Measurements from ENCODE around the gene PRPS2.

Gene PRPS2

DNA sequence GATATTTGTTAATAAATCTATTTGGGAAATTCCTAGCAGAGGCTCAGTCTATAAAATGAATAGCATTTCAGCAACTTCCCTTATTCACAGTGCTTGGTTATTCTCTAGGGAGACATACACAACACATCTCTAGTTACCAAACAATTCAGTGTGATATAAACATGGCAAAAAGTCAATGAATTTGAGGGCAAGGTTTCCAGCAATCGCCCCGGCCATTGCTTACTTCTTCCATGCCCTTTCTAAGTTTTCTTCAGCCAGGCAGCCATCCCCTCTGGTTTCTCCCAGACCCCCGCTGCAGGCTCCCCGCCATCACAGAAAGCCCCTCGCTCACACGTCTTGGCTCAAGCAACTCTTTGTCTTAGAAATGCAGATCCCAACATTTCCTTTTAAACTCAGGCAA is 80.0 kb downstream of the PRPS2 start:
- H3K9me3 ChIP-seq (ENCODE audit: insufficient read depth, low read depth, low read length) = no peaks in the 10 kb centered on the region
- no peaks in the 10 kb centered on the region for H3K27me3 ChIP-seq (ENCODE audit: insufficient read depth, low read length)
- H3K9ac ChIP-seq (ENCODE audit: low read depth, low read length) = no peak overlapping the region
- no peaks in the 10 kb centered on the region for H3K36me3 ChIP-seq (ENCODE audit: insufficient read depth, low read depth, low read length)
- H3K27ac ChIP-seq (ENCODE audit: low read length) = no peak overlapping the region
- no peaks in the 10 kb centered on the region for H3K4me1 ChIP-seq (ENCODE audit: insufficient read depth, low read length)
- H3K4me3 ChIP-seq (ENCODE audit: low read length) = no peak overlapping the region

DNA sequence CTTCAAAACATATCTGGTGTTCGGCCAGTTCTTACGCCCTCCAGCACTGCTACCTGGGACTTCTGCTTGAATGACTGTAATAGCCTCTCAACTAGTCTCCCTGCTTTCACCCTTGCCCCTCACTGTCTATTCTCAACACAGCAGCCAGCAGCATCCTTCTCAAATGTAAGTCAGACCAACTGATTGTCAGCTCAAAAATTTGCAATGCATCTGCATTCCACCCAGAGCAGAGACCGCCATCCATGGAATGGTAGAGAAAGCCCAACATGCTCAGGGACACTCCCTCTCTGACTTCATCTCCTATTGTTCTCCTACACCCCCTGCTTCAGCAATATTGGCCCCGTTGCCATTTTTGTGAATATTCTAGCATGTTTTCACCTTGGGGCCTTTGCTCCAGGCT is 81.5 kb downstream of the PRPS2 start:
- Histone ChIP-seq H3K27me3 (ENCODE audit: insufficient read depth, low read length) (no peaks in the 10 kb centered on the region), H3K4me1 (ENCODE audit: insufficient read depth, low read length) (no peaks in the 10 kb centered on the region)

More for the DNA sequence above, 81.5 kb downstream of the PRPS2 start:
- no peaks in the 10 kb centered on the region for H3K36me3 ChIP-seq (ENCODE audit: insufficient read depth, low read depth, low read length)
- no peak overlapping the region for H3K4me3 ChIP-seq (ENCODE audit: low read length)
- H3K9ac ChIP-seq (ENCODE audit: low read depth, low read length) = no peak overlapping the region
- H3K27ac ChIP-seq (ENCODE audit: low read length) = no peak overlapping the region
- H3K9me3 ChIP-seq (ENCODE audit: insufficient read depth, low read depth, low read length) = no peaks in the 10 kb centered on the region

Measured in iPS-20b (cell line).